A204.1 (cell line): ENCODE results near the gene IFNGR2.
"Not testable (repeated sequence)": the region's sequence is repeated elsewhere in the genome, so short reads cannot be mapped to it uniquely, and the experiment has no call there.

Source experiments
- FAIRE-seq: peaks from 2 replicates; lab custom pipeline; 2012; peaks lifted over from hg19 to GRCh38; lab: Jason Lieb, UNC

Gene IFNGR2

GRCh38 chr21:33377221-33377920 lies 25.8 kb upstream of the IFNGR2 start:
- FAIRE-seq = no peak

GRCh38 chr21:33378081-33378480 lies 25.1 kb upstream of the IFNGR2 start:
- FAIRE-seq = no peak

- not testable (repeated sequence) for FAIRE-seq
Observed at GRCh38 chr21:33379934-33380333, 23.3 kb upstream of the IFNGR2 start.

GRCh38 chr21:33380483-33380998 lies 22.7 kb upstream of the IFNGR2 start:
- no peak for FAIRE-seq

- not testable (repeated sequence) for FAIRE-seq
Observed at GRCh38 chr21:33381381-33381780, 21.8 kb upstream of the IFNGR2 start.

GRCh38 chr21:33383056-33383888 lies 19.9 kb upstream of the IFNGR2 start:
- FAIRE-seq = no peak

GRCh38 chr21:33384841-33385331 lies 18.3 kb upstream of the IFNGR2 start:
- FAIRE-seq = no peak

GRCh38 chr21:33386222-33386784 lies 16.9 kb upstream of the IFNGR2 start:
- no peak for FAIRE-seq

GRCh38 chr21:33387294-33387693 lies 15.9 kb upstream of the IFNGR2 start:
- no peak for FAIRE-seq

- no peak for FAIRE-seq
Observed at GRCh38 chr21:33388188-33388587, 15.0 kb upstream of the IFNGR2 start.

GRCh38 chr21:33390479-33390878 lies 12.7 kb upstream of the IFNGR2 start:
- no peak for FAIRE-seq

- no peak for FAIRE-seq
Observed at GRCh38 chr21:33391656-33392055, 11.6 kb upstream of the IFNGR2 start.

- no peak for FAIRE-seq
Observed at GRCh38 chr21:33392284-33392985, 10.8 kb upstream of the IFNGR2 start.

GRCh38 chr21:33393348-33393747 lies 9.9 kb upstream of the IFNGR2 start:
- no peak for FAIRE-seq

- no peak for FAIRE-seq
Observed at GRCh38 chr21:33394260-33394659, 9.0 kb upstream of the IFNGR2 start.

- FAIRE-seq = no peak
Observed at GRCh38 chr21:33395891-33396331, 7.3 kb upstream of the IFNGR2 start.

GRCh38 chr21:33396436-33396835 lies 6.8 kb upstream of the IFNGR2 start:
- no peak for FAIRE-seq

GRCh38 chr21:33396951-33397350 lies 6.3 kb upstream of the IFNGR2 start:
- no peak for FAIRE-seq

- FAIRE-seq = no peak
Observed at GRCh38 chr21:33397717-33398116, 5.5 kb upstream of the IFNGR2 start.

- no peak for FAIRE-seq
Observed at GRCh38 chr21:33398361-33398760, 4.9 kb upstream of the IFNGR2 start.

GRCh38 chr21:33401630-33401992 lies 1.6 kb upstream of the IFNGR2 start:
- no peak for FAIRE-seq
